ENCODE measurements around the gene STK25. TPM values are rescaled to one million over a fixed set of nuclear protein-coding genes. Genes with fewer than 3 reads are reported as not detected.

STK25 gene
- total and polyA plus RNA-seq, 4 donors, result 134 to 255 (median 190) TPM

Small RNA genes lying within 50 kb of the gene (small RNA-seq; reads per million reads assigned to genes)
- gene MIR3133 (ENCODE audit: low replicate concordance), result not detected

Other genes with a start within 250 kb of the STK25 start
- 100 to 1,000 TPM; 304 to 355 TPM for gene HDLBP, start 192.9 kb downstream of the STK25 start, total RNA-seq
- gene HDLBP, start 192.9 kb downstream of the STK25 start, polyA plus RNA-seq (ENCODE audit: insufficient read length in 2 of 2), result 100 to 1,000 TPM; 230 to 270 TPM
- 100 to 1,000 TPM; 461 to 582 TPM for gene SEPTIN2, start 192.7 kb downstream of the STK25 start, total RNA-seq
- gene SEPTIN2, start 192.7 kb downstream of the STK25 start, polyA plus RNA-seq (ENCODE audit: insufficient read length in 2 of 2), result 100 to 1,000 TPM; 460 to 553 TPM
- 10 to 100 TPM; 59.6 to 67.3 TPM for gene FARP2, start 152.3 kb downstream of the STK25 start, total RNA-seq
- gene FARP2, start 152.3 kb downstream of the STK25 start, polyA plus RNA-seq (ENCODE audit: insufficient read length in 2 of 2), result 10 to 100 TPM; 37.5 to 44.6 TPM
- gene BOK, start 50.2 kb upstream of the STK25 start, total RNA-seq, result 10 to 100 TPM; 15.5 to 26.4 TPM
- 10 to 100 TPM; 48.2 to 52.7 TPM for gene BOK, start 50.2 kb upstream of the STK25 start, polyA plus RNA-seq (ENCODE audit: insufficient read length in 2 of 2)
- gene THAP4, start 128.6 kb upstream of the STK25 start, total RNA-seq, result 10 to 100 TPM; 18.5 to 45.8 TPM
- 10 to 100 TPM; 45.1 to 48.4 TPM for gene THAP4, start 128.6 kb upstream of the STK25 start, polyA plus RNA-seq (ENCODE audit: insufficient read length in 2 of 2)
- 10 to 100 TPM; 53.8 to 64.2 TPM for gene ATG4B, start 129.1 kb upstream of the STK25 start, total RNA-seq
- gene ATG4B, start 129.1 kb upstream of the STK25 start, polyA plus RNA-seq (ENCODE audit: insufficient read length in 2 of 2), result 100 to 1,000 TPM in 1 of 2 donors, 10 to 100 TPM in 1; 83.9 to 124 TPM
- gene DTYMK, start 178.2 kb upstream of the STK25 start, total RNA-seq, result 10 to 100 TPM; 13.1 to 34.2 TPM
- gene DTYMK, start 178.2 kb upstream of the STK25 start, polyA plus RNA-seq (ENCODE audit: insufficient read length in 2 of 2), result 10 to 100 TPM; 43.8 to 51.6 TPM
- 10 to 100 TPM; 29.9 to 37.4 TPM for gene ING5, start 193.5 kb upstream of the STK25 start, total RNA-seq
- gene ING5, start 193.5 kb upstream of the STK25 start, polyA plus RNA-seq (ENCODE audit: insufficient read length in 2 of 2), result 10 to 100 TPM; 34.3 to 51.2 TPM
- 10 to 100 TPM; 12.4 to 12.7 TPM for gene D2HGDH, start 226.0 kb upstream of the STK25 start, total RNA-seq
- gene D2HGDH, start 226.0 kb upstream of the STK25 start, polyA plus RNA-seq (ENCODE audit: insufficient read length in 2 of 2), result 10 to 100 TPM; 25.9 to 42.8 TPM